Tibial nerve (tissue), 4 donors: Measurements from ENCODE around the gene CYP1B1. TPM values are rescaled to one million over a fixed set of nuclear protein-coding genes. Genes with fewer than 3 reads are reported as not detected.
"Not testable (repeated sequence)": the region's sequence is repeated elsewhere in the genome, so short reads cannot be mapped to it uniquely, and the experiment has no call there.

Experiments
- DNase-seq, 2 donors: peaks; one replicate each; pipeline ENCODE4 v3.0.0-alpha.2; 2019; ENCODE audit warnings: low spot score in 2 of 2
- H3K27ac ChIP-seq, 4 donors: fragments of 200-600 bp; sonication (generic) in 3 of 4; one replicate each; pipeline ENCODE4 v1.5.1; 2017 to 2019; ENCODE audit warnings: mild to moderate bottlenecking in 1 of 4
- H3K27me3 ChIP-seq, 2 donors: fragments of 200-600 bp; sonication (generic) in 1 of 2; one replicate each; pipeline versions ENCODE4 v1.5.1 to v1.6.0; 2017 to 2019
- H3K36me3 ChIP-seq, 3 donors: fragments of 200-600 bp; sonication (generic); one replicate each; pipeline ENCODE4 v1.5.1; 2018 to 2019
- H3K4me1 ChIP-seq, 4 donors: fragments of 200-600 bp; sonication (generic) in 3 of 4; one replicate each; pipeline ENCODE4 v1.5.1; 2017 to 2019
- H3K4me3 ChIP-seq, 4 donors: fragments of 200-600 bp; sonication (generic) in 3 of 4; one replicate each; pipeline ENCODE4 v1.5.1; 2017 to 2019; ENCODE audit warnings: mild to moderate bottlenecking in 1 of 4, moderate library complexity in 1 of 4
- H3K9me3 ChIP-seq, 4 donors: fragments of 200-600 bp; sonication (generic) in 3 of 4; one replicate each; pipeline ENCODE4 v1.5.1; 2017 to 2019
- EP300 ChIP-seq, 2 donors: sonication (generic); formaldehyde crosslinking; IDR thresholded peaks; one replicate each; pipeline ENCODE4 v1.6.1; 2017; ENCODE audit warnings: antibody characterized with exemption in 2 of 2, mild to moderate bottlenecking in 1 of 2
- POLR2A ChIP-seq, 2 donors: fragments of 450-650 bp; IDR thresholded peaks; one replicate each; pipeline ENCODE4 v1.6.1; 2017; ENCODE audit warnings: antibody characterized with exemption in 2 of 2, mild to moderate bottlenecking in 2 of 2, moderate library complexity in 2 of 2
- WGBS, 2 donors: methylation state at CpG; one replicate each; pipeline ENCODE4 v1.1.5; 2018; 5-methylcytosine and 5-hydroxymethylcytosine counted together
- total RNA-seq, 4 donors: library from RNA; depleted of rRNA; stranded (reverse); fragments of >200 nt; gene quantifications; one replicate each; pipeline ENCODE4 v1.1.0, GENCODE V29; 2016
- TF ChIP-seq, protein P1 (sequence below), 5 experiments: fragments of 200-600 bp in 3 of 5; fragments of 450-650 bp in 2 of 5; sonication (generic) in 3 of 5; IDR thresholded peaks; one replicate each; pipeline ENCODE4 v1.5.1; 2016 to 2019; ENCODE audit warnings: antibody characterized with exemption in 5 of 5, mild to moderate bottlenecking in 3 of 5, moderate library complexity in 2 of 5

The CYP1B1 gene
- total RNA-seq, 4 donors from 2014 or later = 170 to 321 (median 212) TPM

DNA sequence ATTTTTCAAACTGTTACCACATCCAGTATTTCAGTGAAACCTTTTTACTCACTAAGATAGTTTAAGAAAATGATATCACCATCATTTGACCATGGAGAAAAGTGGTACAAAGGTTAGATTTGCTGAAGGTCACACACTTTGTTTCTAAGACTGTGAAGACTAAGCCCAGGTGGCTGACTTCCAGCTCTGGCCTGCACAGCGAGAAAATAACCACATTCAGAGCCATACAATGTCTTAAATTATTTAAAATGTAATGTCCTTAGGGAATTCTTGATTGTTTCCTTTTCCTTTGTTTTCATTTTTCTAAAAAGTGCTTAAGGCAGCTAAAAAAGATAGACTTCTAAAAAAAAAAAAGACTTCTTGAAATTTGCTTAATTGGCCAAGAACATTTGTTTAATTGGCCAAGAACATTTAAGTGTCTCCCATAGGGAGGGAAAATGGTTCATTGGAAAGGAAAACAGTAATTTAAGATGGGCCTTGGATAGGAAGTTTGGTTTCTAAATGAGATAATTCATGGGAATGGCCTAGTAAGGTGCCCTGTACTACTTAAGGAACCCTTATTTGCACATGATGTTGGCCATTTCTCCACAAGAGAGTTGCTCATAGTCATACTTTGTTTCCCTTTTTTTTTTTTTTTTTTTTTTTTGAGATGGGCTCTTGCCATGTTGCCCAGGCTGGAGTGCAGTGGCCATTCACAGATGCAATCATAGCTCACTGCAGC lies 45.2 kb downstream of the CYP1B1 start:
- TF ChIP-seq EP300 (IDR thresholded peaks at IDR 0.05) (no peak), POLR2A (IDR thresholded peaks at IDR 0.05) (no peak)
- TF ChIP-seq, protein P1, sequence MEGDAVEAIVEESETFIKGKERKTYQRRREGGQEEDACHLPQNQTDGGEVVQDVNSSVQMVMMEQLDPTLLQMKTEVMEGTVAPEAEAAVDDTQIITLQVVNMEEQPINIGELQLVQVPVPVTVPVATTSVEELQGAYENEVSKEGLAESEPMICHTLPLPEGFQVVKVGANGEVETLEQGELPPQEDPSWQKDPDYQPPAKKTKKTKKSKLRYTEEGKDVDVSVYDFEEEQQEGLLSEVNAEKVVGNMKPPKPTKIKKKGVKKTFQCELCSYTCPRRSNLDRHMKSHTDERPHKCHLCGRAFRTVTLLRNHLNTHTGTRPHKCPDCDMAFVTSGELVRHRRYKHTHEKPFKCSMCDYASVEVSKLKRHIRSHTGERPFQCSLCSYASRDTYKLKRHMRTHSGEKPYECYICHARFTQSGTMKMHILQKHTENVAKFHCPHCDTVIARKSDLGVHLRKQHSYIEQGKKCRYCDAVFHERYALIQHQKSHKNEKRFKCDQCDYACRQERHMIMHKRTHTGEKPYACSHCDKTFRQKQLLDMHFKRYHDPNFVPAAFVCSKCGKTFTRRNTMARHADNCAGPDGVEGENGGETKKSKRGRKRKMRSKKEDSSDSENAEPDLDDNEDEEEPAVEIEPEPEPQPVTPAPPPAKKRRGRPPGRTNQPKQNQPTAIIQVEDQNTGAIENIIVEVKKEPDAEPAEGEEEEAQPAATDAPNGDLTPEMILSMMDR (IDR thresholded peaks at IDR 0.05) = no peak
- Histone ChIP-seq H3K4me1 (peaks cover 0 to 10% (median 0%) of the 10 kb centered on the region in 4 donors), H3K9me3 (no peaks in the 10 kb centered on the region), H3K27ac (peak overlapping the region in 1 of 4 donors; percentile 39), H3K27me3 (no peaks in the 10 kb centered on the region), H3K36me3 (no peaks in the 10 kb centered on the region), H3K4me3 (no peak overlapping the region)
- peak in 1 of 2 donors; percentile 45 for DNase-seq
- 51 to 69% methylated on average over 1 of the region's 1 CpG for WGBS, 2 donors

DNA sequence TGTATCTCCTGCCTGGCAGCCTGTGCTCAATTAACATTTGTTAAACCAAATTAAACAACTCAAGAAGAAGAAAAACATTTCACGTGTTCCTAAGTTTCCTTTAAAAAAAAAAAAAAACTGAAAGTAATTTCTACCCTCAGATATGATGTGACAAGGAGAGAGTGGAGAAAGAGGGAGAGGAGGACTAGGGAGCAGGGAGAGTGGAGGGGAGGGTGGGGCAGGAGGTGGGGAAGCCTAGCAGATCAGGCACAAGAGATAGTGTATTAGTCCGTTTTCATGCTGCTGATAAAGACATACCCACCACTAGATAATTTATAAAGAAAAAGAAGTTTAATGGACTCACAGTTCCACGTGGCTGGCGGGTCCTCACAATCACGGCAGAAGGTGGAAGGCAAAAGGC lies 46.4 kb downstream of the CYP1B1 start:
- no peak overlapping the region for H3K27ac ChIP-seq
- TF ChIP-seq, protein P1 (IDR thresholded peaks at IDR 0.05) = no peak
- TF ChIP-seq EP300 (IDR thresholded peaks at IDR 0.05) (no peak), POLR2A (IDR thresholded peaks at IDR 0.05) (no peak)
- no peaks in the 10 kb centered on the region for H3K36me3 ChIP-seq
- WGBS, 2 donors = 85 to 88% methylated on average over 5 of the region's 5 CpGs
- H3K27me3 ChIP-seq = no peaks in the 10 kb centered on the region
- DNase-seq = no peak
- H3K9me3 ChIP-seq = no peaks in the 10 kb centered on the region
- peaks cover 0 to 10% (median 0%) of the 10 kb centered on the region in 4 donors for H3K4me1 ChIP-seq
- no peak overlapping the region for H3K4me3 ChIP-seq

DNA sequence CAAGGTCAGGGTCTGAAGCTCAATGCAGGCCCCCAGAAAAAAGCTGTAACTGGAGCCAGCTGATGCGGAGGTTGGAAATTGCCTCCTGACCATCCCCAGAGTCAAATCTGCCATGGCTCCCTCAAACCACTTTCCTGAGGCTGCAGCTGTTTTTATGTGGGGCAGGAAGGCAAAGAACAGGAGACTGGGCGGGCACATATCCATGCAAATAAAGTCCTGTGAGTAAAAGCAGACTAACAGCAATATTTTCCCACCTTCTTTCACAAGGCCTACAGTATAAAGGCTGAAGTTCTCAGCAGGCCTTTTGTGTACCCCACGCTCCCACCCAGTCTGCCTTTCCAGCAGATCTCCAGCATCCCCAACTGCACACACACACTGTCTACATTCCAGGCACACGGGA lies 47.1 kb downstream of the CYP1B1 start:
- H3K27me3 ChIP-seq = no peaks in the 10 kb centered on the region
- WGBS, 2 donors = 91 to 95% methylated on average over 4 of the region's 4 CpGs
- no peaks in the 10 kb centered on the region for H3K36me3 ChIP-seq
- TF ChIP-seq, protein P1 (IDR thresholded peaks at IDR 0.05) = no peak
- TF ChIP-seq POLR2A (IDR thresholded peaks at IDR 0.05) (no peak), EP300 (IDR thresholded peaks at IDR 0.05) (no peak)
- H3K27ac ChIP-seq = no peak overlapping the region
- peaks cover 0 to 10% (median 0%) of the 10 kb centered on the region in 4 donors for H3K4me1 ChIP-seq
- H3K9me3 ChIP-seq = no peaks in the 10 kb centered on the region
- DNase-seq = no peak
- no peak overlapping the region for H3K4me3 ChIP-seq

DNA sequence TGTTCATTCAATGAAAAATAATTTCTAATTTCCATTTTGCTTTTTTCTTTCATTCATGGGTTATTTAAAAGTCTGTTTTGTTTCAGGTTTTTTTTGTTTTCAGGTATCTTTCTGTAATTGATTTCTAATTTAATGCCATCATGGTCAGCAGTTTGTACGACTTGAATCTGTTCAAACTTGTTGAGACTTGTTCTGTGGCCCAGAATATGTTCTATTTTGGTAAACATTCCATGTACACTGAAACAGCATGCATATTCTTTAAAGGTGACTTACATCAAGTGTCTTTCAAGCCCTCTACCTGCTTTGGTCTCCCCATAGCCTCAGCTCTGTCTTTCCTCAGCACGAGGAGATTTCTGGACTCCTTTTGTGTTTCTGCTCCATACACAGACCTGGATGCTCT lies 49.1 kb downstream of the CYP1B1 start:
- WGBS, 2 donors = 77 to 85% methylated on average over 2 of the region's 2 CpGs
- TF ChIP-seq EP300 (IDR thresholded peaks at IDR 0.05) (no peak), POLR2A (IDR thresholded peaks at IDR 0.05) (no peak)
- TF ChIP-seq, protein P1 (IDR thresholded peaks at IDR 0.05) = no peak
- H3K4me1 ChIP-seq = peaks cover 0 to 10% (median 0%) of the 10 kb centered on the region in 4 donors
- H3K36me3 ChIP-seq = no peaks in the 10 kb centered on the region
- H3K4me3 ChIP-seq = no peak overlapping the region
- H3K9me3 ChIP-seq = no peaks in the 10 kb centered on the region
- no peak overlapping the region for H3K27ac ChIP-seq
- DNase-seq = no peak
- H3K27me3 ChIP-seq = no peaks in the 10 kb centered on the region

DNA sequence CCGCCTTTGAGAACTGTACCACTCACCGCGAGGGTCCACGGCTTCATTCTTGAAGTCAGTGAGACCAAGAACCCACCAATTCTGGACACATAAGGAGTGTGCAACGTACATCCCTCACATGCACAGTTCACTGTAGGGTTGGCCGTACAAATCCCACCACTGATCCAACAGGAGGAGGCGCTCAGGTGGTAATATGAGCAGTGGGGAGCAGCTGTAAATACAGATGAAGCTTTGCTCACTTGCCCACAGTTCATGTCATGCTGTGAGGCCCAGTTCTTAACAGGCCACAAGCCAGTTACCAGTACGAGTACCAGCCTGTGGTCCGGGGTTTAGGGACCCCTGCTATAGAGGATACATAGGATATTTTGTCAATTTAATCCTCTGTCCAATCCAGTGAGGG lies 54.4 kb downstream of the CYP1B1 start:
- DNase-seq = no peak
- WGBS, 2 donors = 92 to 95% methylated on average over 9 of the region's 9 CpGs
- no peaks in the 10 kb centered on the region for H3K27me3 ChIP-seq
- TF ChIP-seq, protein P1 (IDR thresholded peaks at IDR 0.05) = no peak
- TF ChIP-seq POLR2A (IDR thresholded peaks at IDR 0.05) (no peak), EP300 (IDR thresholded peaks at IDR 0.05) (no peak)
- H3K27ac ChIP-seq = no peak overlapping the region
- H3K4me1 ChIP-seq = no peaks in the 10 kb centered on the region
- H3K4me3 ChIP-seq = no peak overlapping the region
- H3K9me3 ChIP-seq = no peaks in the 10 kb centered on the region
- H3K36me3 ChIP-seq = peaks cover 0 to 10% (median 0%) of the 10 kb centered on the region in 3 donors

DNA sequence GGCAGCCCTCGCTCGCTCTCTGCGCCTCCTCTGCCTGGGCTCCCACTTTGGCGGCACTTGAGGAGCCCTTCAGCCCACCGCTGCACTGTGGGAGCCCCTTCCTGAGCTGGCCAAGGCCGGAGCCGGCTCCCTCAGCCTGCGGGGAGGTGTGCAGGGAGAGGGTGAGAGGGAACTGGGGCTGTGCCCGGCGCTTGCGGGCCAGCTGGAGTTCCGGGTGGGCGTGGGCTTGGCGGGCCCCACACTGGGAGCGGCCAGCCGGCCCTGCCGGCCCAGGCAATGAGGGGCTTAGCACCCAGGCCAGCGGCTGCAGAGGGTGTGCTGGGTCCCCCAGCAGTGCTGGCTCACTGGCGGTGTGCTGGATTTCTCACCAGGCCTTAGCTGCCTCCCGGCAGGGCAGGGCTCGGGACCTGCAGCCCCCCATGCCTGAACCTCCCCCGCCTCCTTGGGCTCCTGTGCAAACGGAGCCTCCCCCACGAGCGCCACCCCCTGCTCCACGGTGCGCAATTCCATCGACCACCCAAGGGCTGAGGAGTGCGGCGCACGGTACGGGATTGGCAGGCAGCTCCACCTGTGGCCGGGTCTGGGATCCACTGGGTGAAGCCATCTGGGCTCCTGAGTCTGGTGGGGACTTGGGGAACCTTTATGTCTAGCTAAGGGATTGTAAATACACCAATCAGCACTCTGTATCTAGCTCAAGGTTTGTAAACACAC lies 55.4 kb downstream of the CYP1B1 start:
- not testable (repeated sequence) for H3K27me3 ChIP-seq, H3K9me3 ChIP-seq, DNase-seq, H3K4me1 ChIP-seq, H3K27ac ChIP-seq, H3K4me3 ChIP-seq
- 96 to 97% methylated on average over 21 to 29 of the region's 33 CpGs for WGBS, 2 donors
- peaks cover 0 to 10% (median 0%) of the 10 kb centered on the region in 3 donors for H3K36me3 ChIP-seq
